Thyroid gland (tissue), 4 donors: ENCODE results near the gene SCML1. TPM values are rescaled to one million over a fixed set of nuclear protein-coding genes. Genes with fewer than 3 reads are reported as not detected.
A peak's percentile ranks its signal among the peaks of the same experiment; 100 is the strongest.

ENCODE experiments used
- DNase-seq, 2 donors: peaks; one replicate each; pipeline ENCODE4 v3.0.0-alpha.2; 2019
- H3K27ac ChIP-seq, 3 donors: fragments of 200-600 bp; sonication (generic); 1 replicate in 2 of 3; 2 replicates in 1 of 3; pipeline ENCODE4 v1.5.1; 2016 to 2019; ENCODE audit warnings: mild to moderate bottlenecking in 1 of 3, moderate library complexity in 1 of 3
- H3K27me3 ChIP-seq: fragments of 200-600 bp; sonication (generic); one replicate; pipeline ENCODE4 v1.5.1; 2019
- H3K36me3 ChIP-seq, 2 donors: fragments of 200-600 bp; sonication (generic); one replicate each; pipeline ENCODE4 v1.5.1; 2016 to 2019
- H3K4me1 ChIP-seq, 2 donors: fragments of 200-600 bp; sonication (generic); one replicate each; pipeline ENCODE4 v1.5.1; 2017 to 2019
- H3K4me3 ChIP-seq, 3 donors: fragments of 200-600 bp; sonication (generic); replicated peaks in 1 of 3; 1 replicate in 2 of 3; 2 replicates in 1 of 3; pipeline ENCODE4 v1.5.1; 2016; ENCODE audit warnings: mild to moderate bottlenecking in 1 of 3
- H3K9me3 ChIP-seq: fragments of 200-600 bp; sonication (generic); one replicate; pipeline ENCODE4 v1.5.1; 2017
- CTCF ChIP-seq, 6 experiments: fragments of 200-600 bp in 3 of 6; fragments of 450-650 bp in 3 of 6; sonication (generic) in 3 of 6; IDR thresholded peaks; one replicate each; pipeline ENCODE4 v1.5.1; 2016 to 2019; ENCODE audit warnings: antibody characterized with exemption in 6 of 6, mild to moderate bottlenecking in 2 of 6, inconsistent platforms in 1 of 6, moderate library complexity in 1 of 6
- POLR2A ChIP-seq, 2 donors: fragments of 450-650 bp; IDR thresholded peaks; one replicate each; pipeline ENCODE4 v1.6.1; 2017; ENCODE audit warnings: antibody characterized with exemption in 2 of 2, mild to moderate bottlenecking in 2 of 2, moderate library complexity in 1 of 2
- WGBS, 2 donors: methylation state at CpG; one replicate each; pipeline ENCODE4 v1.1.5; 2017; 5-methylcytosine and 5-hydroxymethylcytosine counted together
- intact Hi-C: fragments of 100-400 bp; cut with DNase I; formaldehyde crosslinking; loops from one replicate; pipeline ENCODE4 v1.15.1; 2023
- total RNA-seq, 4 donors: library from RNA; depleted of rRNA; stranded (reverse); fragments of >200 nt; gene quantifications; one replicate each; pipeline ENCODE4 v1.2.3, GENCODE V29; 2016

SCML1 gene
- total RNA-seq, 4 donors from 2014 or later = 5.0 to 13.0 (median 8.6) TPM

DNA sequence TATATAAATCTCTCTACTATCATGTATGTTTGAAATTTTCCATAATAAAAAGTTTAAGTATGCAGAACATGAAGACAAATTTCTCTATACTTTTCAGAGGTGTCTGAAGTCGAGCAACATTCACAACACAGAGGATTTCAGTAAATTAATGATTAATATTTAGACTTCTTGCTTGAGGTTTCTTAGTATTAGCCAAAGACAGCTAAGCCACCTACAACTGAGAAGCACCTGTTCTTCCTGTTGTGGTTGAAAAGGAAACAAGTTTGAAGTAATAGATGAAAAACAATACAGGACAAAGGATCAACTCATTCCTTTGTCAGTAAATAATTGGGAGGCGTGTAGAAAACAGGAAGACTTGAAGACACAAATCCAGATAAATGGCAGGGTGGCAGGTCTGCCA lies 21.1 kb downstream of the SCML1 start:
- no peak for DNase-seq
- Histone ChIP-seq H3K4me1 (no peaks in the 10 kb centered on the region), H3K4me3 (no peak overlapping the region), H3K27ac (no peak overlapping the region), H3K9me3 (no peaks in the 10 kb centered on the region), H3K36me3 (no peaks in the 10 kb centered on the region), H3K27me3 (no peaks in the 10 kb centered on the region)
- 80 to 93% methylated on average over 2 of the region's 2 CpGs for WGBS, 2 donors
- TF ChIP-seq POLR2A (IDR thresholded peaks at IDR 0.05) (no peak), CTCF (IDR thresholded peaks at IDR 0.05) (no peak)
- intact Hi-C loops = no loop called here

DNA sequence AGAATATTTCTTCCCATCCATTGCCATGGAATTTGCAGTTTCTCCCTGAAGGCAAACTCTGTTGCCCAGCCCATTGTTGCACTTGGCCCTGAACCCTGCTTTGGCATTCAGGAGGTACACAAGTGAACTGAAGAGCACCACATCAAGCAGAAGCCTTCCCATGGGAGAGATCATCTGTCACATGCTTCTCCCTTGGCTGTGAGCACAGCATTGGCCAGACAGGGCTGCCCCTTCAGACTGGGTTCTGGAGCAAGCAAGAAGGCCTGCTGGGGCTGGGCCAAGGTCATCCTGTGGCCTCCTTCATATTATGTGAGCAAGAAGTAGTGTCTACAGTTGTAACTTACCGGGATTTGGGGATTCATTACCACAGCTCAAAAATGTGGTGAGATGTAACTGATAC lies 22.7 kb downstream of the SCML1 start:
- intact Hi-C loops = no loop called here
- H3K4me1 ChIP-seq = no peaks in the 10 kb centered on the region
- no peak for DNase-seq
- no peaks in the 10 kb centered on the region for H3K9me3 ChIP-seq
- no peaks in the 10 kb centered on the region for H3K27me3 ChIP-seq
- no peak overlapping the region for H3K27ac ChIP-seq
- H3K36me3 ChIP-seq = no peaks in the 10 kb centered on the region
- TF ChIP-seq CTCF (IDR thresholded peaks at IDR 0.05) (no peak), POLR2A (IDR thresholded peaks at IDR 0.05) (no peak)
- no peak overlapping the region for H3K4me3 ChIP-seq
- 85 to 100% methylated on average over 1 of the region's 1 CpG for WGBS, 2 donors

GRCh38 chrX:17767734-17768133 lies 30.4 kb downstream of the SCML1 start:
- no peak overlapping the region for H3K4me3 ChIP-seq
- intact Hi-C loops = no loop called here
- no peak for TF ChIP-seq POLR2A (IDR thresholded peaks at IDR 0.05)
- no peak for TF ChIP-seq CTCF (IDR thresholded peaks at IDR 0.05)
- no peak for DNase-seq
- 43 to 83% methylated on average over 1 of the region's 1 CpG for WGBS, 2 donors
- no peaks in the 10 kb centered on the region for H3K9me3 ChIP-seq
- no peak overlapping the region for H3K27ac ChIP-seq
- no peaks in the 10 kb centered on the region for H3K36me3 ChIP-seq
- no peaks in the 10 kb centered on the region for H3K4me1 ChIP-seq
- H3K27me3 ChIP-seq = no peaks in the 10 kb centered on the region

- DNase-seq = peak; percentile 66 to 73
- Histone ChIP-seq H3K27me3 (no peaks in the 10 kb centered on the region), H3K9me3 (no peaks in the 10 kb centered on the region), H3K36me3 (no peaks in the 10 kb centered on the region), H3K4me1 (no peaks in the 10 kb centered on the region), H3K27ac (no peak overlapping the region), H3K4me3 (no peak overlapping the region)
- intact Hi-C loops = no loop called here
- 25 to 44% methylated on average over 4 to 5 of the region's 5 CpGs for WGBS, 2 donors
- TF ChIP-seq CTCF (IDR thresholded peaks at IDR 0.05) = no peak
- TF ChIP-seq POLR2A (IDR thresholded peaks at IDR 0.05) = no peak
These were observed 31.7 kb downstream of the SCML1 start for GRCh38 chrX:17768997-17769396.

DNA sequence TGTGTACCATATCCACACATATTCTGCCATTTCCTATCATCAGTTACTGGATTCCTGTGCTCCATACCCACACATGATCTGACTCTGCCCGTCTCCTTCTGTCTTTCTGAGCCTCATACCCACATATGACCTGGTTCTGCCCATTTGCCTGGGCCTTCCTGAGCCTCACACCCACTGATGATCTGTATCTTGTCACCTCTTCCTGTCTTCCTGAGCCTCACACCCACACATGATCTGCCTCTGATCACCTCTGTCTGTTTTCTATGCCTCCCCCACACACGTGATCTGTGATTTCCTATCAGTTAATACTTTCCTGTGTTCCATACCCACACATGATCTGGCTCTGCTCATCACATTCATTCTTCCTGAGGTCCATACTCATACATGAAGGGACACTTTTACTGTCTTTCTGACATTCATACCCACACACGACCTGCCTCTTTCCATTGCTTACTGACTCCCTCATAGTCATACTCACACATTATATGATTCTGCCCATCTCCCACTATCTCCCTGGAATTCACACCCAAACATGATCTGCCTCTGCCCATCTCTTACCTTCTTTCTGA lies 32.5 kb downstream of the SCML1 start:
- 84 to 85% methylated on average over 3 of the region's 3 CpGs for WGBS, 2 donors
- Histone ChIP-seq H3K4me3 (no peak overlapping the region), H3K27ac (no peak overlapping the region), H3K4me1 (no peaks in the 10 kb centered on the region), H3K36me3 (no peaks in the 10 kb centered on the region), H3K27me3 (no peaks in the 10 kb centered on the region), H3K9me3 (no peaks in the 10 kb centered on the region)
- intact Hi-C loops = no loop called here
- DNase-seq = no peak
- TF ChIP-seq CTCF (IDR thresholded peaks at IDR 0.05) = no peak
- no peak for TF ChIP-seq POLR2A (IDR thresholded peaks at IDR 0.05)
